Lower leg skin (tissue), 3 donors: ENCODE data around the gene BPIFB3.

Source experiments
- POLR2A ChIP-seq, 2 donors: fragments of 450-650 bp; IDR thresholded peaks; one replicate each; pipeline ENCODE4 v1.6.1; 2016 to 2017; ENCODE audit warnings: antibody characterized with exemption in 2 of 2, mild to moderate bottlenecking in 1 of 2, moderate library complexity in 1 of 2
- TF ChIP-seq, protein P1 (sequence below), 3 donors: fragments of 450-650 bp; IDR thresholded peaks; one replicate each; pipeline ENCODE4 v1.5.1; 2016; ENCODE audit warnings: antibody characterized with exemption in 3 of 3, mild to moderate bottlenecking in 3 of 3, moderate library complexity in 2 of 3

DNA sequence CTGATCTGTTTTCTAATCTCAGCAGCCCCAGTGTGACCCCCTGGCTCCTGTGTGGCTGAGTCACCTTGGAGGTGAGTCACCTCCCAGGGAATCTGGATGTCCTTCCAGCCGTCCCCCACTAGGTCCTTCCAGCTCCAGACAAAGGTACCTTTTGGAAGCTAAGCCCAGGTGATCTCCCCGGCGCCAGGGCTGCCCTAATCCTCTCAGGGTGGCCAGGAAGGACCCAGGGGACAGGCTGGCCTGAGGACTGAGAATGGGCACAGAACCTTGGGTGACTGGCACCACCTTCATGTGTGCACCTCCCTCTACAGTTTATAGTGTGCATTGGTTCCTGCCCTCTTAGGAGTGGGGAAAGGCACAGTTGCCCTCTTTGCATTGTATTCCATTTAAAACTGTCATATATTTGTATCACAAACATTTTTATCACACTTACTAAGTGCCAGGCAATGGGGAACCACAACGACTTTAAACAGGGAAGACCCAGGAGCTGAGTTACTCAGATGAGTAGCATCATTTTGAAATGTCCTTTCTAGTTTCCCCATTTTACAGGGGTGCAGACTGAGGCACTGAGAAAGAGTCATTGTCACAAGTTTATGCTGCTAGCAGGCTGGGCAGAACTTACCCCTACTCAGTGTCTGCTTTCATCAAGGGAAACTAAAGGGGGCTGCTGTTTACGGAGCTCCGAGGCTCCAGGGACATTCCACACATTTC, 23.1 kb downstream of the BPIFB3 start:
- TF ChIP-seq, protein P1, sequence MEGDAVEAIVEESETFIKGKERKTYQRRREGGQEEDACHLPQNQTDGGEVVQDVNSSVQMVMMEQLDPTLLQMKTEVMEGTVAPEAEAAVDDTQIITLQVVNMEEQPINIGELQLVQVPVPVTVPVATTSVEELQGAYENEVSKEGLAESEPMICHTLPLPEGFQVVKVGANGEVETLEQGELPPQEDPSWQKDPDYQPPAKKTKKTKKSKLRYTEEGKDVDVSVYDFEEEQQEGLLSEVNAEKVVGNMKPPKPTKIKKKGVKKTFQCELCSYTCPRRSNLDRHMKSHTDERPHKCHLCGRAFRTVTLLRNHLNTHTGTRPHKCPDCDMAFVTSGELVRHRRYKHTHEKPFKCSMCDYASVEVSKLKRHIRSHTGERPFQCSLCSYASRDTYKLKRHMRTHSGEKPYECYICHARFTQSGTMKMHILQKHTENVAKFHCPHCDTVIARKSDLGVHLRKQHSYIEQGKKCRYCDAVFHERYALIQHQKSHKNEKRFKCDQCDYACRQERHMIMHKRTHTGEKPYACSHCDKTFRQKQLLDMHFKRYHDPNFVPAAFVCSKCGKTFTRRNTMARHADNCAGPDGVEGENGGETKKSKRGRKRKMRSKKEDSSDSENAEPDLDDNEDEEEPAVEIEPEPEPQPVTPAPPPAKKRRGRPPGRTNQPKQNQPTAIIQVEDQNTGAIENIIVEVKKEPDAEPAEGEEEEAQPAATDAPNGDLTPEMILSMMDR (IDR thresholded peaks at IDR 0.05) = no peak
- TF ChIP-seq POLR2A (IDR thresholded peaks at IDR 0.05) = no peak
